Left colon (tissue), 2 donors: ENCODE data around the gene MLXIPL. TPM values are rescaled to one million over a fixed set of nuclear protein-coding genes. Genes with fewer than 3 reads are reported as not detected.
"Not testable (repeated sequence)": the region's sequence is repeated elsewhere in the genome, so short reads cannot be mapped to it uniquely, and the experiment has no call there.

Experiments used
- ATAC-seq: fragments of 200-7000 bp; cut with Tn5 transposase; one replicate; pipeline ENCODE4 v1.9.1; 2020; ENCODE audit warnings: mild to moderate bottlenecking, moderate library complexity
- DNase-seq, 2 donors: peaks; one replicate each; pipeline ENCODE4 v3.0.0-alpha.2; 2020
- intact Hi-C, 2 donors: fragments of 100-400 bp; cut with DNase I in 1 of 2; cut with micrococcal nuclease in 1 of 2; formaldehyde crosslinking; loops; one replicate each; pipeline versions ENCODE4 v1.11.2 to v1.14.0; 2022; cut with DNase I, micrococcal nuclease
- total RNA-seq, 2 donors: library from RNA; stranded (reverse); fragmentation: NEBNext Ultra II Directional; extraction: Animal tissue kit (Norgen Biotek cat#: 25700); gene quantifications; one replicate each; pipeline ENCODE4 v1.2.1, GENCODE V29; 2021
- donor health status: DM: no; HTN: no; CAD: no.
- donor health status: DM: yes; HTN: yes; CAD: no.

The MLXIPL gene
- total RNA-seq, 2 donors from 2014 or later, result 13.2 to 23.3 TPM

- intact Hi-C loops, result no loop called here
- ATAC-seq, result no peak
- DNase-seq, result no peak
Observed at GRCh38 chr7:73597978-73598782, 26.1 kb downstream of the MLXIPL start.

GRCh38 chr7:73596191-73597065, 27.9 kb downstream of the MLXIPL start:
- DNase-seq, result no peak

GRCh38 chr7:73595358-73595757, 29.0 kb downstream of the MLXIPL start:
- intact Hi-C loops, result no loop called here
- DNase-seq (no peak), ATAC-seq (no peak)

More at GRCh38 chr7:73596191-73597065, 27.9 kb downstream of the MLXIPL start:
- intact Hi-C loops, result no loop called here
- no peak for ATAC-seq

- intact Hi-C loops, result no loop called here
- DNase-seq (no peak), ATAC-seq (no peak)
Observed at GRCh38 chr7:73593207-73594045, 30.9 kb downstream of the MLXIPL start.

GRCh38 chr7:73586911-73587310, 37.4 kb downstream of the MLXIPL start:
- ATAC-seq, result no peak
- DNase-seq, result no peak
- intact Hi-C loops, result no loop called here

- ATAC-seq, result no peak
- no peak for DNase-seq
- intact Hi-C loops, result no loop called here
Observed at GRCh38 chr7:73585196-73585595, 39.1 kb downstream of the MLXIPL start.

- ATAC-seq, result no peak
- intact Hi-C loops, result no loop called here
- DNase-seq, result no peak
Observed at GRCh38 chr7:73582664-73583202, 41.6 kb downstream of the MLXIPL start.

GRCh38 chr7:73581006-73581405, 43.3 kb downstream of the MLXIPL start:
- DNase-seq, intact Hi-C loops, ATAC-seq: not testable (repeated sequence)

GRCh38 chr7:73578342-73579128, 45.8 kb downstream of the MLXIPL start, which contains the start of gene TBL2:
TBL2 (minus strand) TSS chr7:73578579; CDS start chr7:73578549, 30 bp downstream.
- intact Hi-C loops, result no loop called here
- DNase-seq (peak; percentile 99), ATAC-seq (peak; percentile 91)

- peak in 1 of 2 donors; percentile 32 for DNase-seq
- intact Hi-C loops, result no loop called here
- peak; percentile 37 for ATAC-seq
Observed at GRCh38 chr7:73577627-73578341, 46.5 kb downstream of the MLXIPL start.

GRCh38 chr7:73573791-73574190, 50.5 kb downstream of the MLXIPL start:
- intact Hi-C loops, result no loop called here
- DNase-seq (no peak), ATAC-seq (no peak)

- DNase-seq (no peak), ATAC-seq (no peak)
- intact Hi-C loops, result no loop called here
Observed at GRCh38 chr7:73573276-73573675, 51.0 kb downstream of the MLXIPL start.

GRCh38 chr7:73572767-73573186, 51.5 kb downstream of the MLXIPL start:
- peak; percentile 82 for ATAC-seq
- no peak for DNase-seq
- intact Hi-C loops, result no loop called here

- DNase-seq (peak in 1 of 2 donors; percentile 18), ATAC-seq (no peak)
- intact Hi-C loops, result no loop called here
Observed at GRCh38 chr7:73570977-73571376, 53.3 kb downstream of the MLXIPL start.

- DNase-seq, result no peak
- intact Hi-C loops, result no loop called here
- ATAC-seq, result no peak
Observed at GRCh38 chr7:73570521-73570920, 53.8 kb downstream of the MLXIPL start.

GRCh38 chr7:73569042-73569608, 55.2 kb downstream of the MLXIPL start:
- intact Hi-C loops, result no loop called here
- ATAC-seq (no peak), DNase-seq (no peak)
